ENCODE data around the gene ABCC11.
A peak's percentile ranks its signal among the peaks of the same experiment; 100 is the strongest.

GRCh38 chr16:48232493-48233040 is 14.8 kb downstream of the ABCC11 start:
- TF ChIP-seq CTCF (conservative IDR thresholded peaks at IDR 0.05; ENCODE audit: low read depth, low read length) (no peak), POLR2A (IDR thresholded peaks at IDR 0.05; ENCODE audit: low read depth, low read length) (no peak), BHLHE40 (IDR thresholded peaks at IDR 0.05; ENCODE audit: low read depth, low read length) (0 out of 2 replicates have a peak, but pooled peaks have one; percentile 13), RAD21 (IDR thresholded peaks at IDR 0.05; ENCODE audit: low read length) (no peak), SMC3 (IDR thresholded peaks at IDR 0.05; ENCODE audit: low read depth, low read length) (no peak), MAZ (IDR thresholded peaks at IDR 0.05; ENCODE audit: borderline replicate concordance, low read depth, low read length) (no peak), RCOR1 (IDR thresholded peaks at IDR 0.05; ENCODE audit: insufficient replicate concordance, low read length) (no peak), FOS (IDR thresholded peaks at IDR 0.05; ENCODE audit: low read depth, low read length) (no peak), CEBPB (IDR thresholded peaks at IDR 0.05; ENCODE audit: low read depth, low read length) (no peak), MAFK (IDR thresholded peaks at IDR 0.05; ENCODE audit: low read depth, low read length) (no peak), USF2 (IDR thresholded peaks at IDR 0.05; ENCODE audit: low read depth, low read length) (no peak)

Data from IMR-90 (cell line).